Heart left ventricle (tissue), 16 donors: Measurements from ENCODE around the gene ADAM19. TPM values are rescaled to one million over a fixed set of nuclear protein-coding genes. Genes with fewer than 3 reads are reported as not detected.

ENCODE experiments used
- ATAC-seq, 4 donors: fragments of 200-7000 bp; cut with Tn5 transposase; one replicate each; pipeline ENCODE4 v1.9.1; 2020 to 2022; ENCODE audit warnings: moderate library complexity in 4 of 4, mild to moderate bottlenecking in 3 of 4, moderate number of reproducible peaks in 1 of 4
- DNase-seq, 5 donors: peaks; one replicate each; pipeline ENCODE4 v3.0.0-alpha.2; 2020
- H3K27ac ChIP-seq, 12 donors: fragments of 200-600 bp; sonication (generic) in 4 of 12; one replicate each; pipeline versions ENCODE4 v1.5.0 to v1.8.0; 2016 to 2022; ENCODE audit warnings: mild to moderate bottlenecking in 2 of 12
- H3K27me3 ChIP-seq, 9 donors: fragments of 200-600 bp; sonication (generic) in 2 of 9; one replicate each; pipeline versions ENCODE4 v1.5.1 to v1.8.0; 2016 to 2022; ENCODE audit warnings: mild to moderate bottlenecking in 3 of 9
- H3K36me3 ChIP-seq, 9 donors: fragments of 200-600 bp; sonication (generic) in 2 of 9; one replicate each; pipeline versions ENCODE4 v1.5.0 to v1.8.0; 2018 to 2022; ENCODE audit warnings: mild to moderate bottlenecking in 2 of 9
- H3K4me1 ChIP-seq, 12 donors: fragments of 200-600 bp; sonication (generic) in 4 of 12; one replicate each; pipeline versions ENCODE4 v1.5.0 to v1.8.0; 2016 to 2022; ENCODE audit warnings: mild to moderate bottlenecking in 3 of 12
- H3K4me3 ChIP-seq, 12 donors: fragments of 200-600 bp; sonication (generic) in 4 of 12; one replicate each; pipeline versions ENCODE4 v1.5.0 to v1.8.0; 2017 to 2022; ENCODE audit warnings: mild to moderate bottlenecking in 9 of 12, moderate library complexity in 4 of 12
- H3K9me3 ChIP-seq, 12 donors: fragments of 200-600 bp; sonication (generic) in 4 of 12; one replicate each; pipeline versions ENCODE4 v1.5.0 to v1.8.0; 2016 to 2022; ENCODE audit warnings: mild to moderate bottlenecking in 1 of 12
- POLR2A ChIP-seq, 2 donors: fragments of 450-650 bp; IDR thresholded peaks; one replicate each; pipeline ENCODE4 v1.6.1; 2017; ENCODE audit warnings: antibody characterized with exemption in 2 of 2, mild to moderate bottlenecking in 2 of 2, moderate library complexity in 2 of 2
- WGBS, 4 donors: extraction: QIAGEN DNeasy Blood & Tissue Kit in 2 of 4; methylation state at CpG; one replicate each; pipeline versions ENCODE4 v1.1.5 to v1.1.7; 2013 to 2018; 5-methylcytosine and 5-hydroxymethylcytosine counted together
- intact Hi-C, 10 donors: fragments of 100-400 bp; cut with DNase I; formaldehyde crosslinking; loops; one replicate each; pipeline versions ENCODE4 v1.11.1 to v1.14.2; 2022
- polyA plus RNA-seq, 2 donors: library from polyadenylated mRNA; stranded (reverse); fragments of 200-250 nt; gene quantifications; one replicate each; pipeline ENCODE4 v1.2.3, GENCODE V29; 2013
- total RNA-seq, 9 donors: library from RNA; depleted of rRNA in 2 of 9; stranded (reverse); fragments of >200 nt in 2 of 9; fragmentation: NEBNext Ultra II Directional in 3 of 9; extraction: Animal tissue kit (Norgen Biotek cat#: 25700) in 3 of 9; gene quantifications; one replicate each; pipeline versions ENCODE4 v1.1.0 to v1.2.4, GENCODE V29; 2016 to 2023
- TF ChIP-seq, protein P1 (sequence below), 12 donors: fragments of 200-600 bp; sonication (generic) in 4 of 12; IDR thresholded peaks; one replicate each; pipeline versions ENCODE4 v1.5.0 to v1.8.0; 2018 to 2022; ENCODE audit warnings: antibody characterized with exemption in 12 of 12, mild to moderate bottlenecking in 5 of 12
- donor health status: ischemic (EF 13 %, LVEDD 7.1; RV severe dilation, severe dysfunction).
- donor health status: healthy with polysubstance abuse.
- donor health status: DM: no; HTN: yes; CAD: no.
- donor health status: DM: no; HTN: no; CAD: no.
- donor health status: ischemic (EF 25% LVEDD 6.9; RV normal size, moderate dysfunction).
- donor health status: ischemic (EF 25% LVEDD 5.7; RV mildly dilated, moderate dysfunction).
- donor health status: healthy.
- donor health status: DM: yes; HTN: yes; CAD: no.
- donor health status: ischemic (EF 35%, LVEDD 5.7; RV mildly dilated, moderate dysfunction).
- donor health status: nonischemic (EF 11% LVEDD 7.7; RV severe dilation, severe dysfunction).
- donor health status: DM: yes; HTN: yes; CAD: no.
- donor health status: PGD.
- donor health status: ischemic (EF 29% LVEDD 5.4; RV normal size, mild dysfunction).
- donor health status: nonischemic (EF 23%, LVEDD 6.1; RV moderate dilation, normal function).

ADAM19 gene
- total and polyA plus RNA-seq, 11 donors: 6.5 to 47.6 (median 19.0) TPM

DNA sequence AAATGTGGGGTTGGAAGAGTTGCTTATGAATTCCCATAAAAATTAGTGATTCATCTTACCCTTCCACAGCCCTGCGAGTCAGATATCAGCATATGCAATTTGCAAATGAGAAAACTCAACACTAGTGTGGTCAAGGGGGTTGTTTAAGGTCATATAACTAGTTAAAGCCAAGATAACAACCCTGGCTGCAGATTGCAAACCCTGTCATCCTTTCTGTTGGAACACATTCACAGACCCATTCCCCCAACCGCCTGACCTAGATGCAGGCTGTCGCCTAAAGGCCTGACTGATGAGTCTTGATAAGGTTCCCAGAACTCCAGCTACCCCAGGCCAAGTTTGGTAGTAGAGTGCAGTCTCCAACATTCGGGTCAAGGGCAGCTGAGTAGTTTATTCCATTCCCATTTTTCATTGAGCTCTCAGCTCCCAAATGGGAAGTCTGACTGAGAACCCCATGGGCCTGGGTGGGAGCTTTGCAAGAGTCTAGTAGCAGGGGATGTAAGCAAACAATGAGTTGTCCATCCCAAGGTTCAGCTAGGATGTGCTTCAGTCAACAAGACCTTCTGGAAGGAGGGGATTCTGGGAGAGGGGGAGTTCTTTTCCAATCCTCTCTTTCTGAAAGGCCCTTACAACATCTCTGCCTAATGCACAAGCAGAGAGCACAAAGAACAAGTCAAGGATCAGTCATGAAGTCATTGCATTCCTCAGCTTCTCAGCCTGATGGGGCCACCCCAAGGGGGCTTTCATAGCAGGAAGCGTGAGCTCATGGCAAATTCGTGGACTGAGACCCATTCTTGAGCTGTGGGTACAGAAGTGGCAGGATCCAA is 40.3 kb downstream of the ADAM19 start:
- peaks cover 0 to 77% (median 37%) of the 10 kb centered on the region in 12 donors for H3K4me1 ChIP-seq
- H3K36me3 ChIP-seq: peaks cover 0 to 33% (median 17%) of the 10 kb centered on the region in 9 donors
- DNase-seq: peak in 4 of 5 donors; percentile 69 to 84 (median 80)
- peak; percentile 81 to 93 (median 92) for ATAC-seq
- no peaks in the 10 kb centered on the region for H3K9me3 ChIP-seq
- no peak for TF ChIP-seq POLR2A (IDR thresholded peaks at IDR 0.05)
- TF ChIP-seq, protein P1, sequence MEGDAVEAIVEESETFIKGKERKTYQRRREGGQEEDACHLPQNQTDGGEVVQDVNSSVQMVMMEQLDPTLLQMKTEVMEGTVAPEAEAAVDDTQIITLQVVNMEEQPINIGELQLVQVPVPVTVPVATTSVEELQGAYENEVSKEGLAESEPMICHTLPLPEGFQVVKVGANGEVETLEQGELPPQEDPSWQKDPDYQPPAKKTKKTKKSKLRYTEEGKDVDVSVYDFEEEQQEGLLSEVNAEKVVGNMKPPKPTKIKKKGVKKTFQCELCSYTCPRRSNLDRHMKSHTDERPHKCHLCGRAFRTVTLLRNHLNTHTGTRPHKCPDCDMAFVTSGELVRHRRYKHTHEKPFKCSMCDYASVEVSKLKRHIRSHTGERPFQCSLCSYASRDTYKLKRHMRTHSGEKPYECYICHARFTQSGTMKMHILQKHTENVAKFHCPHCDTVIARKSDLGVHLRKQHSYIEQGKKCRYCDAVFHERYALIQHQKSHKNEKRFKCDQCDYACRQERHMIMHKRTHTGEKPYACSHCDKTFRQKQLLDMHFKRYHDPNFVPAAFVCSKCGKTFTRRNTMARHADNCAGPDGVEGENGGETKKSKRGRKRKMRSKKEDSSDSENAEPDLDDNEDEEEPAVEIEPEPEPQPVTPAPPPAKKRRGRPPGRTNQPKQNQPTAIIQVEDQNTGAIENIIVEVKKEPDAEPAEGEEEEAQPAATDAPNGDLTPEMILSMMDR (IDR thresholded peaks at IDR 0.05): no peak
- 41 to 51% (median 48%) methylated on average over 4 to 6 of the region's 6 CpGs for WGBS, 4 donors
- peak overlapping the region; percentile 36 to 93 (median 74) for H3K27ac ChIP-seq
- H3K27me3 ChIP-seq: no peaks in the 10 kb centered on the region
- intact Hi-C loops: no loop called here
- H3K4me3 ChIP-seq: no peak overlapping the region

DNA sequence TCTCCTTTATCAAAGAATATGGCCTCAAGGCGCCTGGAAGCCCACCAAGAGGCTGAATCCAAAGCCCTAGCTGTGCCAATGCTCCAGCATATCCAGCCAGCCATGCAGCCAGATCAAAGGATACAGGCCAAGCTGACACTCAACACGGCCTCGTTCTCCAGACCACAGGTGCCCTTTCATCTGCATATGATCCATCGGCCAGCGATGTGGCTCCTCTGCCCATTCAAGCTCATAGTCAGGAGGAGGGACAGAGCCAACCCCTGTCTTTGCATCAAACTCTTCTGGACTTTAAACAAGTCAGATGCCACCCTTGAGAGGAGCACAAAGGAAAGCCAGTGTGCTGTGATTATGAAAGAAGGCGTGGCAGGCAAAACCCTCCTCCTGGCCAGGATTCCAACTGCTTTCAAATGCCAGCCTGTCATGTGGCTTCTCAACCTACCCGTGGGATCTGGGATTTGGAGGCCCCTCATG is 42.5 kb downstream of the ADAM19 start:
- WGBS, 4 donors: 39 to 62% (median 54%) methylated on average over 7 of the region's 7 CpGs
- H3K27ac ChIP-seq: peak overlapping the region in 9 of 12 donors; percentile 61 to 93 (median 75)
- peak in 3 of 4 donors; percentile 28 to 44 (median 40) for ATAC-seq
- H3K27me3 ChIP-seq: no peaks in the 10 kb centered on the region
- H3K4me1 ChIP-seq: peaks cover 0 to 74% (median 34%) of the 10 kb centered on the region in 12 donors
- peak in 3 of 5 donors; percentile 31 to 56 (median 48) for DNase-seq
- intact Hi-C loops: no loop called here
- no peak for TF ChIP-seq POLR2A (IDR thresholded peaks at IDR 0.05)
- TF ChIP-seq, protein P1 (IDR thresholded peaks at IDR 0.05): no peak
- no peaks in the 10 kb centered on the region for H3K9me3 ChIP-seq
- H3K4me3 ChIP-seq: peak overlapping the region in 1 of 12 donors; percentile 12
- peaks cover 0 to 41% (median 19%) of the 10 kb centered on the region in 9 donors for H3K36me3 ChIP-seq

DNA sequence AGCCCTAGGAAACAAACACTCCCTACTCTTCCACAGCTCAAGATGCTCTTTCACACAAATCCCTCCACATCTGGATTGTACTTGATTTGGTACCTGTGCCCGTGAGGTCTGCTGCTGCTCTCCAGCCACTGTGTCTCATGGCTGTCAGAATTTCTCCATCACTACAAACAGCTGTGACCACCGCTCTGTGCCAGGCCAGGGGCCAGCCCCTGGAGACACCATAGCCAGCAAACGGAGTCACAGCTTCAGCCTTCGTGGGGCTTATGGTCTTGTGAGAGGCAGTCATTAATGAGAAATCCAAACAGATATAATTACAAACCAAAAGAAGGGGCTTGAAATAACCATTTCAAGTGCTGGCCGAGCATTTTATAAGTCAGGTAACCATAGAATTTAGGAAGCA is 43.6 kb downstream of the ADAM19 start:
- Histone ChIP-seq H3K27me3 (no peaks in the 10 kb centered on the region), H3K27ac (peak overlapping the region in 6 of 12 donors; percentile 36 to 92 (median 70)), H3K4me1 (peaks cover 0 to 76% (median 36%) of the 10 kb centered on the region in 12 donors), H3K4me3 (no peak overlapping the region), H3K9me3 (no peaks in the 10 kb centered on the region), H3K36me3 (peaks cover 0 to 41% (median 12%) of the 10 kb centered on the region in 9 donors)
- intact Hi-C loops: no loop called here
- TF ChIP-seq, protein P1 (IDR thresholded peaks at IDR 0.05): no peak
- no peak for TF ChIP-seq POLR2A (IDR thresholded peaks at IDR 0.05)
- DNase-seq (no peak), ATAC-seq (no peak)
- 81 to 88% (median 85%) methylated on average over 5 of the region's 5 CpGs for WGBS, 4 donors
